A673 (cell line): Measurements from ENCODE around the gene ATP2B3. TPM values are rescaled to one million over a fixed set of nuclear protein-coding genes. Genes with fewer than 3 reads are reported as not detected.

Experiments
- BruUV-seq: library from RNA; stranded (reverse); fragments of 400-500 nt; replicated peaks from 2 replicates; lab custom pipeline; 2021; lab: Mats Ljungman, UMichigan
- CTCF ChIA-PET: fragments of 300-600 bp; sonication (Branson Sonifier 250); formaldehyde crosslinking; loops from one replicate; lab custom pipeline; 2022; ENCODE audit warnings: antibody characterized with exemption; lab: Charles Lee
- POLR2A ChIA-PET: fragments of 300-600 bp; sonication (Branson Sonifier 250); formaldehyde crosslinking; loops from one replicate; lab custom pipeline; 2022; ENCODE audit warnings: antibody characterized with exemption; ENCODE audit not compliant: low non-redundant PET; lab: Charles Lee
- DNase-seq: peaks from one replicate; pipeline ENCODE4 v3.0.0-alpha.2; 2015; ENCODE audit warnings: low spot score
- H3K27ac ChIP-seq: fragments of 200-600 bp; sonication (generic); 2 replicates; pipeline ENCODE4 v1.5.1; 2016; ENCODE audit warnings: mixed run types, low read depth, mild to moderate bottlenecking, mixed read lengths, antibody characterized with exemption, low read length; ENCODE audit not compliant: poor library complexity, severe bottlenecking
- H3K27me3 ChIP-seq: fragments of 200-600 bp; sonication (generic); replicated peaks from 2 replicates; pipeline ENCODE4 v1.6.1; 2017; ENCODE audit warnings: mixed run types, low read depth, mild to moderate bottlenecking, mixed read lengths, antibody characterized with exemption, low read length; ENCODE audit not compliant: insufficient read depth, poor library complexity
- H3K36me3 ChIP-seq: fragments of 200-600 bp; sonication (generic); 2 replicates; pipeline ENCODE4 v1.6.1; 2016; ENCODE audit warnings: mixed run types, mild to moderate bottlenecking, mixed read lengths, antibody characterized with exemption, low read length; ENCODE audit not compliant: insufficient read depth, poor library complexity, severe bottlenecking
- H3K4me1 ChIP-seq: fragments of 200-600 bp; sonication (generic); 2 replicates; pipeline ENCODE4 v1.6.1; 2017; ENCODE audit warnings: mixed run types, mild to moderate bottlenecking, mixed read lengths, antibody characterized with exemption, low read length; ENCODE audit not compliant: insufficient read depth, poor library complexity, severe bottlenecking
- H3K4me3 ChIP-seq: fragments of 200-600 bp; sonication (generic); 2 replicates; pipeline ENCODE4 v1.5.1; 2016; ENCODE audit warnings: low read depth, mixed run types, mild to moderate bottlenecking, mixed read lengths, low read length; ENCODE audit not compliant: poor library complexity, severe bottlenecking
- H3K9me3 ChIP-seq: fragments of 200-600 bp; sonication (generic); 2 replicates; pipeline ENCODE4 v1.6.1; 2016; ENCODE audit warnings: mixed run types, low read depth, mild to moderate bottlenecking, mixed read lengths, antibody characterized with exemption, low read length; ENCODE audit not compliant: poor library complexity, severe bottlenecking
- CTCF ChIP-seq: fragments of 300-800, 200-600 bp; sonication (generic); conservative IDR thresholded peaks from 2 replicates; pipeline ENCODE4 v1.5.1; 2017; ENCODE audit warnings: low read depth, mild to moderate bottlenecking, antibody characterized with exemption, low read length, moderate library complexity, mixed read lengths
- EZH2 ChIP-seq: fragments of 200-600 bp; sonication (generic); IDR thresholded peaks from 2 replicates; pipeline ENCODE4 v1.6.1; 2017; ENCODE audit warnings: borderline replicate concordance, low read depth, mild to moderate bottlenecking, mixed read lengths, antibody characterized with exemption, low read length; ENCODE audit not compliant: poor library complexity, severe bottlenecking
- intact Hi-C: fragments of 100-400 bp; cut with micrococcal nuclease; formaldehyde crosslinking; loops from one replicate; pipeline ENCODE4 v1.10.0; 2022; ENCODE audit not compliant: unreplicated experiment
- total RNA-seq: library from RNA; stranded (reverse); gene quantifications from 2 replicates; pipeline ENCODE4 v1.2.3, GENCODE V29; 2021

Gene ATP2B3
- total RNA-seq, 1 experiment from 2014 or later: 0.11 TPM

GRCh38 chrX:153623310-153624029 lies 106.0 kb downstream of the ATP2B3 start:
- Histone ChIP-seq H3K9me3 (no peaks in the 10 kb centered on the region), H3K4me3 (no peak overlapping the region), H3K4me1 (no peaks in the 10 kb centered on the region), H3K27ac (no peak overlapping the region), H3K27me3 (peaks cover 5% of the 10 kb centered on the region), H3K36me3 (no peaks in the 10 kb centered on the region)
- ChIA-PET POLR2A (no interaction called here), CTCF (no interaction called here)
- no peak for DNase-seq
- TF ChIP-seq CTCF (no peak), EZH2 (no peak)
- intact Hi-C loops: no loop called here
- BruUV-seq: no TSS peak

GRCh38 chrX:153624196-153625091 lies 107.0 kb downstream of the ATP2B3 start:
- H3K27ac ChIP-seq: no peak overlapping the region
- no peaks in the 10 kb centered on the region for H3K27me3 ChIP-seq
- TF ChIP-seq CTCF (no peak), EZH2 (no peak)
- H3K4me3 ChIP-seq: no peak overlapping the region
- no TSS peak for BruUV-seq
- no peaks in the 10 kb centered on the region for H3K36me3 ChIP-seq
- H3K9me3 ChIP-seq: no peaks in the 10 kb centered on the region
- POLR2A ChIA-PET: no interaction called here
- no peak for DNase-seq
- CTCF ChIA-PET: no interaction called here
- no peaks in the 10 kb centered on the region for H3K4me1 ChIP-seq
- intact Hi-C loops: no loop called here

GRCh38 chrX:153625271-153626024 lies 108.0 kb downstream of the ATP2B3 start:
- BruUV-seq: no TSS peak
- Histone ChIP-seq H3K27ac (no peak overlapping the region), H3K9me3 (no peaks in the 10 kb centered on the region), H3K36me3 (no peaks in the 10 kb centered on the region), H3K27me3 (no peaks in the 10 kb centered on the region), H3K4me1 (no peaks in the 10 kb centered on the region), H3K4me3 (no peak overlapping the region)
- TF ChIP-seq CTCF (no peak), EZH2 (no peak)
- intact Hi-C loops: no loop called here
- POLR2A ChIA-PET: no interaction called here
- CTCF ChIA-PET: no interaction called here
- DNase-seq: no peak
